Adrenal gland (tissue), 5 donors: ENCODE measurements around the gene ELOVL2.

Source experiments
- CTCF ChIP-seq, 6 experiments: fragments of 450-650 bp in 4 of 6; fragments of 200-600 bp in 2 of 6; sonication (generic) in 1 of 6; IDR thresholded peaks; 1 replicate in 5 of 6; 2 replicates in 1 of 6; pipeline versions ENCODE4 v1.5.1 to v1.8.0; 2016 to 2021; ENCODE audit warnings: antibody characterized with exemption in 6 of 6, mild to moderate bottlenecking in 2 of 6, moderate library complexity in 1 of 6
- POLR2A ChIP-seq, 2 donors: fragments of 450-650 bp; IDR thresholded peaks; one replicate each; pipeline ENCODE4 v1.6.1; 2017; ENCODE audit warnings: antibody characterized with exemption in 2 of 2, mild to moderate bottlenecking in 2 of 2, moderate library complexity in 1 of 2
- donor health status: DM: no; HTN: no; CAD: no.

GRCh38 chr6:11025130-11025529, 19.0 kb downstream of the ELOVL2 start:
- TF ChIP-seq CTCF (IDR thresholded peaks at IDR 0.05) (no peak), POLR2A (IDR thresholded peaks at IDR 0.05) (no peak)
